Fibroblast of skin of abdomen (primary cell): ENCODE results near the gene MZT1.

Experiments
- DNase-seq: peaks from one replicate; pipeline ENCODE4 v3.0.0-alpha.2; 2013

MZT1 gene

DNA sequence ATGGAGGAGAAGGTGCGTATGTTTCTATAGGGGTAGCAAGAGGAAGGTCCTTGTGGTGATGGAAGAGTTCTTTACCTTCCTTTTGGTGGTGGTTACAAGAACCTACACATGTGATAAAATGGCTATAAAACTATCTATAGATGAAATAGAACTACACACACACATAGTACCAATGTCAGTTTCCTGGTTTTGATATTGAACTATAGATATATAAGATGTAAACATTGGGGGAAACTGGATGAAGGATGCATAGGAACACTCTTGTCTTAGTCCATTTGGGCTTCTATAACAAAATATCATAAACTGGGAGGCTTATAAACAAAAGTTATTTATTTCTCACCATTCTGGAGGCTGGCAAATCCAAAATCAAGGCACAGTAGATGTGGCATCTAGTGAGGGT is 47.1 kb downstream of the MZT1 start:
- no peak for DNase-seq

DNA sequence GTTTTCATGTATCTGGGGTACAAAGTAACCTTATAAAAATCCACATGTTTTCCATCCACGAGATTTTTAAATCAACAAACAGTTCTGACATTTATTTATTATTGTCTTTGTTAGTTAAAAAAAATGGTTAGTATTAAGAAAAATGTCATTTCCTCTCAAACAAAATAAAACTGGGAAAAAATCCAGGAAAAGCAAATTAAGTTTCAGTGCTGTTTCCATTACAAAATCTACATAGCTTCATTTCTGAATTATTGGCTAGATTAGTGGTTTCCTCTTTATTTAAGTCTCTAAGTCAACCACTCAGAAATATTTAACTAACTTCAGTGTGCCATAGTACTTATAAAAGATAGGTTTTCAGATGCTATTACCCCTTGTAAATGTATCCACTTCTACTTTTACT is 49.1 kb downstream of the MZT1 start:
- DNase-seq = no peak

DNA sequence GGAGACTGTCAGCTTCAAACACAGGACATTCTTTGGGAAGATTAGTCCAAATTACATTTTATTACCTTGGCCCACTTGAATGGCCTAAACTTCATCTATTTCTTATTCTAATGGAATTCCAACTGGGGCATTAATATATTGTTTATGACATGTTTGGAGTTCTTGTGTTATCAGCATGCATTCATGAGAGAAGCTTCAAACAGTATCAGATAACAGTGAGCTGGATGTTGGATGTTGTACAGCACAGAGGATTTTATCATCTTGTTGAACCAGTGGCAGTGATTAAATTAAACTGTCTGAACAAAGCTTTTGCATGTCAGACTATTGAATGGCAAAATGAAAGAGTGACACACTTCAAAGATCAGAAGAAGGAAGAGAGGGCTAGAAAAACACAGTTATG is 50.0 kb downstream of the MZT1 start:
- no peak for DNase-seq

DNA sequence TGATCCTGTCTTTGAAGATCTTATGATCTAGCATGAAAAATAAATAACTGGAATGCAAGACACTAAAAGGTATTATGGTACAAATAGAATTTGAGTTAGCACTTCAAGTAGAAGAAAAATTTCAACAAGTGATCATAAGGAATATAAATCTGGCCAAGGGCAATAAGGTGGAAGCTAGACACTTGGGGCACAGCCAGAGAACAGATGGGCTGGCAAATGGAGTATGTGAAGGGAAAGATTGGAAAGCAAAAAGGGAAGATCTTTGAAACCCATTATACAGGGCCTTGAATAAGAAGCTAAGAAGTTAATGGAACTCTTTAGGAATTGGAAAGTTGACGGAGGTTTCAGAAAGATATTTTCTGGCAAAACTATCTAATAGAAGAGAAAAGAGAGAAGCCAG is 61.0 kb downstream of the MZT1 start:
- no peak for DNase-seq

DNA sequence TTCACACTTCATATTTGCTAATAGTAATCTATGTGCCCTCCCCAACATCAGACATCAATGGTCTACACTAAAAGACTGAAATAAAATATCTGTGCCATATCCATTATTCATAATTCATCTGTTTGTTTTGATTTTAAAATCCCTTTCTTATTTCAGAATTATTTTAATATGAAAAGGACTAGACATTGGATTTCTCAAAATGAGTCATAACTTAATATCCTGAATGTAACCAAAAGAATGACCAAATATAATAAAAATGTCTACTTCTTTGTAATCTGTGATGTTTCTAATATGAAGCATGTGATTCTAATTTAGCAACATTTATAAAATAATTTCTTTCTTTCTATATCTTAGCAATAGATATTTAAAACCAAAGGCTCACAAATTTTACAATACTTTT is 64.9 kb downstream of the MZT1 start:
- peak; percentile 4 for DNase-seq
